ENCODE data around the gene NCOA3.

NCOA3 gene

GRCh38 chr20:47605673-47606413 is 104.2 kb downstream of the NCOA3 start:
- DNase-seq: no peak

DNA sequence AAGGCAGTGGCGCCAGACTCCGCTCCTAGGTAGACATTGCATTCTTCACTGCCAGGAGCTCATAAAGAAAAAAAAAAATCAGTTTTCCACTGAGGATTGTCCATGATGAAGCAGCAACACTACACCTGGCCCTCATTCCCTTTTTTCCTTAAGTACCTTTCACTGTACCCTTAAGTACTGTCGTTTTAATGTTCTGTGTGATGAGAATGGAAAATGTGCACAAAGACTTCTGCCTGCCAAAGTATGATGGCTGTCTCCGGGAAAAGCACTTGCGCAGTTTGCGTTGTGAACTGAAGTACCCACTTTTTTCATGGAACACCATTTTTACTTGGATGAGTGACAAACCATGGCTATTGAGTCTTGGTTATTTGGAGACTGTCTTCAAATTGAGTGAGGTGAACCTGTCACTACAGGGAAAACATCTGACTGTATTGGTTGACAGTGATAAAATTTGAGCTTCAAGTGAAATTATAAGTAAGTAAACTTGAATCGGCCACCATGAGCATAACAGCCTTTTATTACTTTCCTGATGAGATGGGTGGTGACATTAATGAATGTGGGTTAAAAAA is 104.8 kb downstream of the NCOA3 start:
- DNase-seq: no peak

DNA sequence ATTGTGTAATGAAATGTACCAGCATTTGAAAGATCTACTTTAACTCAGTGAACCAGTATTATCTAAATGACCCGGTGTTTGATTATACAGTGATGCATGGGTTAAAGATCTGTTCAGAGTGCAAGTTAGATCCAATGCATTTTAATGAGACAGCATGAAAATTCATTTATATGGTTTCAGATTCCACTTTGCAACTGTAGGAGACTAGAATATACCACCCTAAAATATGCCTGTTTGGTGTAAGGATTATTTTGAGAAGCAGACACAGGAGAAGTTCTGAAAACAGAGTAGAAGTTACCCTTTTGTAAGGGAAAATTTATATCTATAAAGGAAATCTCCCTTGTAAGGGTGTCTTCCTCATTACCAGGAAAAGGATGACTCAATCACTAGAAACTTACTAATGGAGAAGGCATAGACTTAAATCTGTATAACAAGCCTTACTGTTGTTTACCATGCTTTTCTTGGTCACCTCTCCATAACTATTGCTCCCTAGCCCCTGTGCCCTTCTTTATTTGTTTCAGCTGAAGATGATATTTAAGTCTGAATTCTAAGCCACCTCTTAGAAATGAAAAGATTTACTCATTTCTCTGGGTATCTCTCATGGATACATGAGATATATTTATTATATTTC is 105.4 kb downstream of the NCOA3 start:
- DNase-seq: no peak

DNA sequence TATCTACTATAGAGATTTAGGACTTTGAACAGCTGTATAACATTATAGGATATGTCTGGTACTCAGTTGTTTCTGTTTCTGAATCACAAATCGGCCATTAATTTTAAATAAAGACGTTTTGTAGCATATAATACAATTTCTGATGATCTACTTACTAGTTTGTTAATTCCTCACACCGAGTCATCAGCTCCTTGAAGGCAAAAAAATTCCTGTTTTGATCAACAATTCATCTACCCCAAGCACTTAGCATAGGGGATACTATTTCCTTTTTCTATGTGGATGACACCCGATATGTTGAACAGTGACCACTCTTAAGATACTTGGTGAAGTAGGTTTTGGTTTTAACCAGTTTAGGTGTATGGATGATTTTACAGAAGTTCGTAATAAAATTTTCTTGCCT is 107.3 kb downstream of the NCOA3 start:
- DNase-seq: no peak

- no peak for DNase-seq
Measured at GRCh38 chr20:47610247-47610944, 108.7 kb downstream of the NCOA3 start.

DNA sequence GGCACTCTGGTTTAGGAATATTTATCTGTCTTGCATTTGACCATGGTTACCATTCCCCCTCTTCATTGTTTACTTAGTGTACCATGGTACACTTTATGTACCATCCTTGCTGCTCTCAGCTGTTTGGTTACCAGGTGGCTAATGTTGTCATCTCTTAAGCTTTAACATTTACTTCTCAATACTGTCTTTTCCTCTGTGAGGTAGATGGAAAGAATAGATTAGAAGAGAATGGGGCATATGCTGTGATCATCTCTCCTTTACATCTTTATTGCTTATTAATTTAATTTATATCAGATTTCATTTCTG is 109.2 kb downstream of the NCOA3 start:
- no peak for DNase-seq

- no peak for DNase-seq
Measured at GRCh38 chr20:47611785-47612184, 110.1 kb downstream of the NCOA3 start.

GRCh38 chr20:47612670-47613069 is 111.0 kb downstream of the NCOA3 start:
- no peak for DNase-seq

GRCh38 chr20:47614703-47615309 is 113.1 kb downstream of the NCOA3 start:
- DNase-seq: no peak

- no peak for DNase-seq
Measured at GRCh38 chr20:47618479-47618878, 116.8 kb downstream of the NCOA3 start.

- peak; percentile 79 for DNase-seq
Measured at GRCh38 chr20:47620808-47621805, 119.4 kb downstream of the NCOA3 start.

- no peak for DNase-seq
Measured at GRCh38 chr20:47622118-47622665, 120.5 kb downstream of the NCOA3 start.

GRCh38 chr20:47623206-47623605 is 121.5 kb downstream of the NCOA3 start:
- no peak for DNase-seq

DNA sequence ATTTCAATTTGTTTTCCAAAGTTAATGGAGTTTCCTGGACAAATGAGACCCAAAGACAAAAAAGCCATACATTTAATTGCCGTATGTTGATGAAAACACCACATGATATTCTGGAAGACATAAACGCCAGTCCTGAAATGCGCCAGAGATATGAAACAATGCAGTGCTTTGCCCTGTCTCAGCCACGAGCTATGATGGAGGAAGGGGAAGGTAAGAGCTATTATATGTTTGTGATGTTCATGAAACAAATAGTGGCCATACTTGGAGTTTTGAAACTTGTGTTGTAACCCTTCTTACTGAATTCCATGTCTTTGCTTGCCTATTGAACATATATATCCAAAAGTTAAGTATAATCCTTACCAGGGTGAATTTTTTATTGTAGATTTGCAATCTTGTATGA is 125.9 kb downstream of the NCOA3 start:
- DNase-seq: no peak

DNA sequence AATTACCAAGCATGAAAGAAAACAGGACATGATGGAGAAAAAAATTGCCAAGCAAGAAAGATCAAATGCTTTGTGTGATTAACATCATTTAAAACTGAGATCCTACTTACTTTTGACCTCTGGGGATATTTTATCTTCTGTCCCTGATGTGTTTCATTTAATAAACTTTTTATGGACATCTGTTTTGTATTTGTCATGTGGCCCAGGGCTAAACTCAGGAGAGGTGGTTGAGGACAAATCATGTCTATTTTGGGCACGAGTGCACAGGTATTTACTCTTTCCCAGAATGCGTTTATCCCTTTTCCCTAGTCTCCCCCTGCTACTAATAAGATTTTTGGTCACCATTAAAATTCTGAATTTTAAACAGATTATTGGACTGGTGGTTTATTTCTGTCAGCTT is 128.2 kb downstream of the NCOA3 start:
- DNase-seq: no peak

GRCh38 chr20:47631078-47631477 is 129.4 kb downstream of the NCOA3 start:
- DNase-seq: no peak

DNA sequence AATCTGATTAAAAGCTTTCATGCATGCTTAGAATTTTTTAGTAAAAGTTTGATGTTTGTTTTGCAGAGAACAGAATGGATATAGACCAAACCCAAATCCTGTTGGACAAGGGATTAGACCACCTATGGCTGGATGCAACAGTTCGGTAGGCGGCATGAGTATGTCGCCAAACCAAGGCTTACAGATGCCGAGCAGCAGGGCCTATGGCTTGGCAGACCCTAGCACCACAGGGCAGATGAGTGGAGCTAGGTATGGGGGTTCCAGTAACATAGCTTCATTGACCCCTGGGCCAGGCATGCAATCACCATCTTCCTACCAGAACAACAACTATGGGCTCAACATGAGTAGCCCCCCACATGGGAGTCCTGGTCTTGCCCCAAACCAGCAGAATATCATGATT is 133.6 kb downstream of the NCOA3 start:
- no peak for DNase-seq

- DNase-seq: no peak
Measured at GRCh38 chr20:47638851-47639250, 137.2 kb downstream of the NCOA3 start.

GRCh38 chr20:47642118-47642517 is 140.4 kb downstream of the NCOA3 start:
- no peak for DNase-seq

DNA sequence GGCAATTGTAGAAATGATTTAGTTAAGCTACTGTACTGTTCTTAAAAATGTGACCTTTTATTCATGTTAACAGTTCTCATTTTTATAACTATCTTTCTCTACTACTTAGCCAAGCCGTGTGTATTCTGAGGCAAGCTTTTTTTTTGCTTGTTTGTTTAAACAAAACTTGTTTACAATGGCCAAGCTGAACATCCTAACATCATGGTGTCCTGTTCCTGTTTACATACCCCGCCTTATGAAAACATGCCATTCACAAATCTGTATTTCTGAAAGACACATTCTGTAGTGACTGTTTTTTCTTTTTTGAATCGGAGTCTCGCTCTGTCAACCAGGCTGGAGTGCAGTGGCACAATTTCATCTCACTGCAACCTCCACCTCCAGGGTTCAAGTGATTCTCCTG is 140.9 kb downstream of the NCOA3 start:
- no peak for DNase-seq

GRCh38 chr20:47645632-47646031 is 143.9 kb downstream of the NCOA3 start:
- DNase-seq: no peak

- DNase-seq: no peak
Measured at GRCh38 chr20:47647994-47648393, 146.3 kb downstream of the NCOA3 start.

All from NCI-H526 treated with DMSO at 0.1 percent for 48 hours (cell line).